Measurements from ENCODE around the gene TSPAN19. TPM values are rescaled to one million over a fixed set of nuclear protein-coding genes. Genes with fewer than 3 reads are reported as not detected.

Gene TSPAN19
- total RNA-seq, 1 donor from 2014 or later, result not detected

DNA sequence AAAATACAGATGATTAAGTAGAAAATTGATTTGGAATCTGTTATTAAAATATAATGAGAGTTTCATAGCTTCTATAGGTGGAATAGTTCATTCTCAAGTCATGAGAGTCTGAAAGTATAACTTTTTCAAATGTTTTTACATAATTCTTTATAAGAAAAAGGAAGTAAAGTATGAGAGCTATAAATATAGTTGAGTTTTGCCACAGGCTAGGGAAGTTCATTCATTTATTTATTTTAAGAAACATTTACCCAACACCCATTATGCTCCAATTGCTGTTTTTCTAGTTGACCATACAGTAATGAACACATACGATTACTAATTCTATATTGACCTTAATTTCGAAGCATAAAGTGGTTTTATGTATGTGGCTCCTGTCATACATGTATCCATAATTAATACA, 24.8 kb upstream of the TSPAN19 start:
- Histone ChIP-seq H3K27ac (no peak overlapping the region), H3K4me3 (no peak overlapping the region), H3K27me3 (no peaks in the 10 kb centered on the region), H3K9me3 (no peaks in the 10 kb centered on the region), H3K36me3 (no peaks in the 10 kb centered on the region), H3K4me1 (no peaks in the 10 kb centered on the region)
- intact Hi-C loops (cut with DNase I), result no loop called here
- TF ChIP-seq, protein P1, sequence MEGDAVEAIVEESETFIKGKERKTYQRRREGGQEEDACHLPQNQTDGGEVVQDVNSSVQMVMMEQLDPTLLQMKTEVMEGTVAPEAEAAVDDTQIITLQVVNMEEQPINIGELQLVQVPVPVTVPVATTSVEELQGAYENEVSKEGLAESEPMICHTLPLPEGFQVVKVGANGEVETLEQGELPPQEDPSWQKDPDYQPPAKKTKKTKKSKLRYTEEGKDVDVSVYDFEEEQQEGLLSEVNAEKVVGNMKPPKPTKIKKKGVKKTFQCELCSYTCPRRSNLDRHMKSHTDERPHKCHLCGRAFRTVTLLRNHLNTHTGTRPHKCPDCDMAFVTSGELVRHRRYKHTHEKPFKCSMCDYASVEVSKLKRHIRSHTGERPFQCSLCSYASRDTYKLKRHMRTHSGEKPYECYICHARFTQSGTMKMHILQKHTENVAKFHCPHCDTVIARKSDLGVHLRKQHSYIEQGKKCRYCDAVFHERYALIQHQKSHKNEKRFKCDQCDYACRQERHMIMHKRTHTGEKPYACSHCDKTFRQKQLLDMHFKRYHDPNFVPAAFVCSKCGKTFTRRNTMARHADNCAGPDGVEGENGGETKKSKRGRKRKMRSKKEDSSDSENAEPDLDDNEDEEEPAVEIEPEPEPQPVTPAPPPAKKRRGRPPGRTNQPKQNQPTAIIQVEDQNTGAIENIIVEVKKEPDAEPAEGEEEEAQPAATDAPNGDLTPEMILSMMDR (IDR thresholded peaks at IDR 0.05), result no peak
- no peak for DNase-seq (ENCODE audit: low spot score in 2 of 2)

DNA sequence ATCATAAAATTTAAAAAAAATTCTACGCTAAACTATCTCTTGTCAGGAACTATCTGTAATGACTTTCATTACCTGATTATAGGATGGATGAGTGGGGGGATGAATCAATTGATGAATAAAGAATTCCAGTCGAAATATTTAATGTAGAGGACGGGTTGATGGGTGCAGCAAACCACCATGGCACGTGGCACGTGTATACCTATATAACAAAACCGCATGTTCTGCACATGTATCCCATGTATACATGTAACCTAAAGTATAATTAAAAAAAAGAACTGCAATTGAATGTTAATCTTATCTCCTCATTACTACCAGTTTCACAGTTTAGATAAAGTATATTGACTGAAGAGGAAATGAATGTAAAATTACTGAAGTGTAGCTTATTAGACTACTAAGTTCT, 23.5 kb upstream of the TSPAN19 start:
- no peaks in the 10 kb centered on the region for H3K36me3 ChIP-seq
- TF ChIP-seq, protein P1 (IDR thresholded peaks at IDR 0.05), result no peak
- no peaks in the 10 kb centered on the region for H3K4me1 ChIP-seq
- no peak overlapping the region for H3K27ac ChIP-seq
- no peak overlapping the region for H3K4me3 ChIP-seq
- H3K27me3 ChIP-seq, result no peaks in the 10 kb centered on the region
- no peak for DNase-seq (ENCODE audit: low spot score in 2 of 2)
- intact Hi-C loops (cut with DNase I), result no loop called here
- no peaks in the 10 kb centered on the region for H3K9me3 ChIP-seq

DNA sequence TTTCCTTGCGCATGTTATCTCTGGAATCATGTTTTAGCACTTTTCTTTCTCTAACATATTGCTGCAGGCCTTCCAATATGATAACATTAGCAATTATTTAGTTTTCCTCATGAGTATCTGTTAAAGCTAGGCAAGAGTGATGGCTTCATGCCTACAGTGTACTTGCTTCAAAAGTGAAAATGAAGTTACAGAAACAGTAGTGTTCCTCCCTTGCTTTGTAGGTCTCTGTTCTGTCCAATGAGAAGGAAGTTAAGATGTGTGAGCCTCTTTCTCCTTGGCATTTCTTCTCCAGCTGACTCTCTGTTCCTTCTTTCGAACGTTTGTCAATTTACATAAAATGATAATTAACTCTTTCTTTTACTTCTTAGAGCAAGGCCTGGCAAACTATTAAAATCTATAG, 22.3 kb upstream of the TSPAN19 start:
- Histone ChIP-seq H3K27me3 (no peaks in the 10 kb centered on the region), H3K27ac (no peak overlapping the region), H3K36me3 (no peaks in the 10 kb centered on the region), H3K4me1 (no peaks in the 10 kb centered on the region), H3K9me3 (no peaks in the 10 kb centered on the region), H3K4me3 (no peak overlapping the region)
- TF ChIP-seq, protein P1 (IDR thresholded peaks at IDR 0.05), result no peak
- DNase-seq (ENCODE audit: low spot score in 2 of 2), result no peak
- intact Hi-C loops (cut with DNase I), result no loop called here

DNA sequence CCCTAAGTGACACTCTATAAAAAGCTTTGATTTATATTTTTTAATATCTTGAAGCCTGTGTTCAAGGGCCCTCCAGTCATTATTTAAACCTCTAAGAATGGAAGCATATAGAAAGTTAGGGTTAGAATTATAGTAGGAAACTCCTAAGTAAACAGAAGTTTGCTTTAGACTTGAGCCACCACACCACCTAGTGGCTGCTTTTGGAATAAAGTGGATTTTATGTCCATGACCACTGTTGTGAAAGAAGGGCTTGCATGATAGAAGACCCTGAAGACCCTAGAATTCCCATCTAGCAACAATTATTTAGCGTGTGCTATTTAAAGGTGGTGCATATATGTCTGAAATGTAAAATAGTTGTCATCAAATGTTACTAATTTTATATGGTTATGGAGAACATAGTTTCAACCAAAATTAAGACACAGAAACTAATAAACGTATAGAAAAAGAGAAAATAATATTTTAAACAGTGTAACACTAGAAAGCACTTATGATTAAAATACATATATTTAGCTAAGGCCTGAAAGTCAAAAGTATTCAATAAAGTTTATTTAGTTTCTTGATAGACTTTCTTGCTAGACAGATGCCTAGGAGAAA, 21.4 kb upstream of the TSPAN19 start:
- TF ChIP-seq, protein P1 (IDR thresholded peaks at IDR 0.05), result peak in 2 of 3 experiments; percentile 51 to 52
- H3K4me1 ChIP-seq, result no peaks in the 10 kb centered on the region
- no peaks in the 10 kb centered on the region for H3K9me3 ChIP-seq
- intact Hi-C loops (cut with DNase I), result no loop called here
- H3K4me3 ChIP-seq, result no peak overlapping the region
- DNase-seq (ENCODE audit: low spot score in 2 of 2), result no peak
- H3K36me3 ChIP-seq, result no peaks in the 10 kb centered on the region
- H3K27ac ChIP-seq, result no peak overlapping the region
- H3K27me3 ChIP-seq, result no peaks in the 10 kb centered on the region

- TF ChIP-seq, protein P1 (IDR thresholded peaks at IDR 0.05), result no peak
- H3K9me3 ChIP-seq, result no peaks in the 10 kb centered on the region
- no peak overlapping the region for H3K4me3 ChIP-seq
- no peaks in the 10 kb centered on the region for H3K36me3 ChIP-seq
- no peaks in the 10 kb centered on the region for H3K4me1 ChIP-seq
- intact Hi-C loops (cut with DNase I), result no loop called here
- no peak overlapping the region for H3K27ac ChIP-seq
- no peaks in the 10 kb centered on the region for H3K27me3 ChIP-seq
- DNase-seq (ENCODE audit: low spot score in 2 of 2), result no peak
Observed at GRCh38 chr12:85043829-85044228, 7.8 kb upstream of the TSPAN19 start.

GRCh38 chr12:85041395-85041794, 5.3 kb upstream of the TSPAN19 start:
- no peaks in the 10 kb centered on the region for H3K4me1 ChIP-seq
- intact Hi-C loops (cut with DNase I), result no loop called here
- no peaks in the 10 kb centered on the region for H3K36me3 ChIP-seq
- DNase-seq (ENCODE audit: low spot score in 2 of 2), result no peak
- no peaks in the 10 kb centered on the region for H3K9me3 ChIP-seq
- TF ChIP-seq, protein P1 (IDR thresholded peaks at IDR 0.05), result no peak
- no peaks in the 10 kb centered on the region for H3K27me3 ChIP-seq
- no peak overlapping the region for H3K27ac ChIP-seq
- no peak overlapping the region for H3K4me3 ChIP-seq
